Measurements from ENCODE around the gene ATG10.

DNA sequence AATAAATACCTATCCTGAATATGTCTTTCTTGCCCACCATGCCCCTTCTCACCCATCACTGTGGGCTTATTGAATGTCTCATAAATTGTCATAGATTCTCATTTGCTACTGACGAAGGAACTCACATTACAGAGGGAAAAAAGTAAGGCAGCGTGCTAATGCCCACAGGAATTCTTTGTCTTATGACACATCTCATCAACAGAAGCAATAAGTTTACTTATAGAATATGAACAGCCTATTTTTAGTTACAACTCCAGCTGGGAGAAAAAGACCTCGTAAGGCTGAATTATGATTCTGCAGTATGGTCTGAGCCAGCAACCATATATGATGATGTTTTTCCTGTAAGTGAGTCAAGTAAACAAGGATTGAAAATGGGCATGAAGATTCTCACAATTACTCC is 22.4 kb upstream of the ATG10 start:
- TF ChIP-seq CTCF (IDR thresholded peaks at IDR 0.05) (no peak), POLR2A (IDR thresholded peaks at IDR 0.05) (no peak)

Data from lower leg skin (tissue), 3 donors.